GM10248 (cell line): Measurements from ENCODE around the gene MGAT4B.

Experiments used
- CTCF ChIA-PET: fragments of 300-600 bp; sonication (Branson Sonifier 250); formaldehyde crosslinking; extraction: SDS; loops from one replicate; lab custom pipeline; 2021; ENCODE audit warnings: antibody characterized with exemption; lab: Yijun Ruan, JAX
- POLR2A ChIA-PET: fragments of 350-650 bp; sonication (Branson Sonifier 250); formaldehyde crosslinking; extraction: SDS; loops from one replicate; lab custom pipeline; 2020; ENCODE audit warnings: antibody characterized with exemption; lab: Yijun Ruan, JAX
- DNase-seq: peaks from one replicate; pipeline ENCODE4 v3.0.0; 2012; ENCODE audit errors: extremely low spot score
- TF ChIP-seq, protein P1 (sequence below): IDR thresholded peaks from 2 replicates; pipeline ENCODE4 v1.5.1; 2012; ENCODE audit warnings: mild to moderate bottlenecking, low read depth; ENCODE audit errors: extremely low read depth, missing control alignments, control extremely low read depth

The MGAT4B gene

GRCh38 chr5:179759581-179760551, 46.8 kb downstream of the MGAT4B start:
- TF ChIP-seq, protein P1, sequence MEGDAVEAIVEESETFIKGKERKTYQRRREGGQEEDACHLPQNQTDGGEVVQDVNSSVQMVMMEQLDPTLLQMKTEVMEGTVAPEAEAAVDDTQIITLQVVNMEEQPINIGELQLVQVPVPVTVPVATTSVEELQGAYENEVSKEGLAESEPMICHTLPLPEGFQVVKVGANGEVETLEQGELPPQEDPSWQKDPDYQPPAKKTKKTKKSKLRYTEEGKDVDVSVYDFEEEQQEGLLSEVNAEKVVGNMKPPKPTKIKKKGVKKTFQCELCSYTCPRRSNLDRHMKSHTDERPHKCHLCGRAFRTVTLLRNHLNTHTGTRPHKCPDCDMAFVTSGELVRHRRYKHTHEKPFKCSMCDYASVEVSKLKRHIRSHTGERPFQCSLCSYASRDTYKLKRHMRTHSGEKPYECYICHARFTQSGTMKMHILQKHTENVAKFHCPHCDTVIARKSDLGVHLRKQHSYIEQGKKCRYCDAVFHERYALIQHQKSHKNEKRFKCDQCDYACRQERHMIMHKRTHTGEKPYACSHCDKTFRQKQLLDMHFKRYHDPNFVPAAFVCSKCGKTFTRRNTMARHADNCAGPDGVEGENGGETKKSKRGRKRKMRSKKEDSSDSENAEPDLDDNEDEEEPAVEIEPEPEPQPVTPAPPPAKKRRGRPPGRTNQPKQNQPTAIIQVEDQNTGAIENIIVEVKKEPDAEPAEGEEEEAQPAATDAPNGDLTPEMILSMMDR, result no peak
- DNase-seq, result peak; percentile 67
- POLR2A ChIA-PET, result interaction anchor here (0.6 kb wide), 1 partner anchor 479 kb away, joined by 3 read pairs; no protein-coding TSS in a partner anchor
- CTCF ChIA-PET, result interaction anchor here (1.3 to 3.3 kb wide), 2 partner anchors 8 to 148 kb away, joined by 3 to 14 read pairs; no protein-coding TSS in a partner anchor

- POLR2A ChIA-PET, result interaction anchor here (0.7 kb wide), 1 partner anchor 22 kb away, joined by 3 read pairs; no protein-coding TSS in a partner anchor
- TF ChIP-seq, protein P1, result no peak
- CTCF ChIA-PET, result interaction anchor here (3.3 kb wide), 1 partner anchor 9 kb away, joined by 14 read pairs; no protein-coding TSS in a partner anchor
- DNase-seq, result no peak
These were observed 47.7 kb downstream of the MGAT4B start for GRCh38 chr5:179758955-179759354.

GRCh38 chr5:179755022-179755421, 51.6 kb downstream of the MGAT4B start:
- POLR2A ChIA-PET, result interaction anchor here (0.6 to 1.4 kb wide), 2 partner anchors 12 to 131 kb away, joined by 4 to 6 read pairs; partner anchors contain the start of gene HNRNPH1
- no peak for DNase-seq
- CTCF ChIA-PET, result interaction anchor here (0.9 to 4.2 kb wide), 4 partner anchors 8 to 41 kb away, joined by 3 to 28 read pairs (median 4); no protein-coding TSS in a partner anchor
- TF ChIP-seq, protein P1, result no peak

GRCh38 chr5:179753971-179754370, 52.7 kb downstream of the MGAT4B start:
- DNase-seq, result no peak
- TF ChIP-seq, protein P1, result no peak
- ChIA-PET CTCF (interaction anchor here (0.9 to 4.2 kb wide), 4 partner anchors 9 to 42 kb away, joined by 3 to 28 read pairs (median 3); no protein-coding TSS in a partner anchor), POLR2A (interaction anchor here (1.4 kb wide), 1 partner anchor 130 kb away, joined by 4 read pairs; the partner anchor contains the start of gene HNRNPH1)

DNA sequence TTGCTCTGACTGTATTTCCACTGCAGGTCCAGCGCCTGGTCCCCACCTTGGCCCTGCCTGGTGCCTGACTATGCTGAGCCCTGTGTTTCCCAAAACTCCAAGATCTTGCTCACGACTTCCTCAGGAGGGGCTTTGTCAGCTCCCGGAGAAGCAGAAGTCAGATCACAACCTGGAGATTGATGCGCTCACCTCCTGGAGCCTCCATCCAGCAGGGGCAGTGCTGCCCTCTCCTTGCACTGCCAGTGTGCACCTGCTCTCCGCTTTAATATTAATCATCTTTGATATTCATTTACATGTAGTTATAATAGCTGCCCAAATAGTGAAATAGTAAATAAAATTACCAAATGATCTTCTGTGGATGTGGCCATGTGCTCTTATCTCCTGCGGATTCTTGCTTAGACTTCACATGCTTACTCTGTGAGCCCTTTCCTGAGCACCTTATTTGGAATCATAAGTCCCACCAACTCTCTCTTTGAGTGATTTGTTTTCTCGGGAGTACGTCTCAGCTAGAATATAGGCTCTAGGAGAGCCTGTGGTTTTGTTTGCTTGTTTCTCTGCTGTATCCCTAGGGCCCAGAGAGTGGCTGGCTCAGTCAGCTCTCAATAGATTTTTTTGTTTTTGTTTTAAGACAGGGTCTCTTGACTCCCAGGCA, 56.7 kb downstream of the MGAT4B start:
- DNase-seq, result no peak
- ChIA-PET CTCF (interaction anchor here (1.1 to 2.9 kb wide), 3 partner anchors 11 to 28 kb away, joined by 4 to 13 read pairs (median 12); no protein-coding TSS in a partner anchor), POLR2A (interaction anchor here (0.5 kb wide), 1 partner anchor 68 kb away, joined by 3 read pairs; no protein-coding TSS in a partner anchor)
- TF ChIP-seq, protein P1, result no peak
